ENCODE data around the gene MAGOHB. TPM values are rescaled to one million over a fixed set of nuclear protein-coding genes. Genes with fewer than 3 reads are reported as not detected.

MAGOHB gene
- total RNA-seq, 1 donor from 2014 or later = 19.7 TPM

DNA sequence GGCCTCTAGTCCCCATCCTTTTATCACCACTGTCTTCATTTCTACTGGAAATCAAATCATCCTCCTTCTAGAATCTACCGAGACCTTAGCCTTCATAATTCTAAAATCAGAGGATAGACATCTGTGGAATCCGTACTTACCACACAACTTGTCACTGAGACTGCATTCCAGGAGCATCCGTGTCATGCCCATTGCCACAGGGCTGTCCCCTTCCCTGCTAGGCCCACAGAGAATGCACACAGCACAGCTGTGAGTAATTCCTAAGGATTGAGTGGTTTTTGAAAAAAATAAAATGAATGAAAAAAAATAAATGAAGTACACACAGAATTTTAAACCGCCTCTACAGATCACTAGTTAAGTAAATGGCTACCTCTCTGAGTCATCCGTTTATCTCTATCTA, 21.0 kb upstream of the MAGOHB start:
- H3K9me3 ChIP-seq = no peaks in the 10 kb centered on the region
- no peaks in the 10 kb centered on the region for H3K36me3 ChIP-seq
- intact Hi-C loops (cut with DNase I) = no loop called here
- ATAC-seq (no peak), DNase-seq (no peak)
- H3K27ac ChIP-seq = no peak overlapping the region
- no peaks in the 10 kb centered on the region for H3K27me3 ChIP-seq (ENCODE audit: low read depth)
- no peaks in the 10 kb centered on the region for H3K4me1 ChIP-seq
- TF ChIP-seq CTCF (IDR thresholded peaks at IDR 0.05) = no peak
- no peak overlapping the region for H3K4me3 ChIP-seq

DNA sequence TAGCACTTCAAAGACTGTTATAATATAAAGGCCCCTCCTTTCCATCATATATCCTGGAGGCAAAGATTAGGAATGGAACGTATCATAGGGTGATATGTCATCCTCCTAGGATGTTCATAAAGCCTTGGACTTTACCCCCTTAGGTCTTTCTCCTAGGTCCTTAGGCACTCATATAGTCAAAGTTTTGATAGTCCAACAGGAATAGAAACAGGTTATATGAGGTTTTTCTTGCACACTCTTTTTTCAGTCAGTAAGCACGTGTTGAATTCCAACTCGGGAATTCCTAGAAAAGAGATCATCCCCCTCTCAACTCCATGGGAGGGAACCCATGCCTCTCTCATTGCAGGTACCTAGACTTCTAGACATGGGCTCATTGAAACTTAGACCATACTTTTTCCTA, 20.1 kb upstream of the MAGOHB start:
- ATAC-seq (no peak), DNase-seq (no peak)
- H3K36me3 ChIP-seq = no peaks in the 10 kb centered on the region
- no peaks in the 10 kb centered on the region for H3K4me1 ChIP-seq
- no peaks in the 10 kb centered on the region for H3K27me3 ChIP-seq (ENCODE audit: low read depth)
- no peak overlapping the region for H3K27ac ChIP-seq
- no peaks in the 10 kb centered on the region for H3K9me3 ChIP-seq
- TF ChIP-seq CTCF (IDR thresholded peaks at IDR 0.05) = no peak
- intact Hi-C loops (cut with DNase I) = no loop called here
- H3K4me3 ChIP-seq = no peak overlapping the region

- DNase-seq (no peak), ATAC-seq (no peak)
- Histone ChIP-seq H3K27ac (no peak overlapping the region), H3K9me3 (no peaks in the 10 kb centered on the region), H3K4me3 (no peak overlapping the region), H3K4me1 (no peaks in the 10 kb centered on the region), H3K27me3 (ENCODE audit: low read depth) (no peaks in the 10 kb centered on the region), H3K36me3 (no peaks in the 10 kb centered on the region)
- intact Hi-C loops (cut with DNase I) = no loop called here
- no peak for TF ChIP-seq CTCF (IDR thresholded peaks at IDR 0.05)
Measured at GRCh38 chr12:10632226-10632625, 18.8 kb upstream of the MAGOHB start.

DNA sequence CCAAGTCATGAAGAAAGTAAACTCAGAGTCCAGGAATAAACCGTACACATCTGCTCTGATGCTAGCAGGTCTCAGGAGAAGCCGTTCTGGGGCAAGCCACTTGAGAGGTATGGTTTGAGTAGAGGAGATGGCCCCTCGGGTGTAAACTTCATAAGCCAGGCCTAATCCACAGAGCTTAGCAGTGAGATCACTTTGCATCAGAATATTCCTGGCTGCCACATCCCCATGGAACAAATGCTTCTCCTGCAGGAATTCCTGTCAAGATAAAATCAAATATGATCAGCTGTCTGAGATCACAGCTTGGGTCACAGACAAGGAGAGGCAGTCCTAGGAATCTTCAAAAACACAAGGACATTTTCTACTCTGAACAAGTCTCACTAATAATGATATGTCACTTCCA, 11.2 kb upstream of the MAGOHB start:
- ATAC-seq = no peak
- no peak for TF ChIP-seq CTCF (IDR thresholded peaks at IDR 0.05)
- H3K9me3 ChIP-seq = no peaks in the 10 kb centered on the region
- H3K27me3 ChIP-seq (ENCODE audit: low read depth) = no peaks in the 10 kb centered on the region
- H3K4me3 ChIP-seq = no peak overlapping the region
- intact Hi-C loops (cut with DNase I) = no loop called here
- H3K27ac ChIP-seq = no peak overlapping the region
- H3K4me1 ChIP-seq = no peaks in the 10 kb centered on the region
- no peak for DNase-seq
- no peaks in the 10 kb centered on the region for H3K36me3 ChIP-seq

- H3K36me3 ChIP-seq = no peaks in the 10 kb centered on the region
- ATAC-seq = no peak
- no peak for TF ChIP-seq CTCF (IDR thresholded peaks at IDR 0.05)
Measured at GRCh38 chr12:10623131-10623530, 9.7 kb upstream of the MAGOHB start.

DNA sequence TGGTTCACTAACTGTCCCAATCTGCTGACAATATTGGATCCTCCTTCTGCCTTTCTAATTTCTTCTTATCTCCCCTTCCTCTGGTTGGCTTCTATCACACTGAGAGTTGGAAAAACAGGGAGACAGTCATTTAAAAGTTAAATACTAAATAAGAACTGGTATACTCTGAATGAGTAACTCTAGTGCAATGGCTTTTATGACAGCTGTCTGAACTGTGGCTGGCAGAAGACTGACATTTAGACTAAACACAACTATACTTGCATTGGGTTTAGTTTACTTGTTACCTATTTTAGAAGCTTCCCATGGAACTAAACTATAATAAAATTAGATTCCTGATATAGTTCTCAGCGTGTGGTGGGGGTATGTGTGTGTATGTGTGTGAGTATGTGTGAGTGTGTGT, 7.9 kb upstream of the MAGOHB start:
- Histone ChIP-seq H3K36me3 (no peaks in the 10 kb centered on the region), H3K9me3 (no peaks in the 10 kb centered on the region), H3K4me3 (no peak overlapping the region), H3K27me3 (ENCODE audit: low read depth) (no peaks in the 10 kb centered on the region), H3K27ac (no peak overlapping the region), H3K4me1 (no peaks in the 10 kb centered on the region)
- TF ChIP-seq CTCF (IDR thresholded peaks at IDR 0.05) = no peak
- no peak for DNase-seq
- intact Hi-C loops (cut with DNase I) = no loop called here
- no peak for ATAC-seq

More at GRCh38 chr12:10623131-10623530, 9.7 kb upstream of the MAGOHB start:
- Histone ChIP-seq H3K27ac (no peak overlapping the region), H3K27me3 (ENCODE audit: low read depth) (no peaks in the 10 kb centered on the region), H3K9me3 (no peaks in the 10 kb centered on the region), H3K4me1 (no peaks in the 10 kb centered on the region), H3K4me3 (no peak overlapping the region)
- intact Hi-C loops (cut with DNase I) = no loop called here
- no peak for DNase-seq
